ENCODE results near the gene SASH1. TPM values are rescaled to one million over a fixed set of nuclear protein-coding genes. Genes with fewer than 3 reads are reported as not detected.

SASH1 gene
- total and polyA plus RNA-seq, 2 donors (not counting 3 experiments of a cell fraction or from before 2014, with no cell fraction given), result 18.5 to 103 TPM

DNA sequence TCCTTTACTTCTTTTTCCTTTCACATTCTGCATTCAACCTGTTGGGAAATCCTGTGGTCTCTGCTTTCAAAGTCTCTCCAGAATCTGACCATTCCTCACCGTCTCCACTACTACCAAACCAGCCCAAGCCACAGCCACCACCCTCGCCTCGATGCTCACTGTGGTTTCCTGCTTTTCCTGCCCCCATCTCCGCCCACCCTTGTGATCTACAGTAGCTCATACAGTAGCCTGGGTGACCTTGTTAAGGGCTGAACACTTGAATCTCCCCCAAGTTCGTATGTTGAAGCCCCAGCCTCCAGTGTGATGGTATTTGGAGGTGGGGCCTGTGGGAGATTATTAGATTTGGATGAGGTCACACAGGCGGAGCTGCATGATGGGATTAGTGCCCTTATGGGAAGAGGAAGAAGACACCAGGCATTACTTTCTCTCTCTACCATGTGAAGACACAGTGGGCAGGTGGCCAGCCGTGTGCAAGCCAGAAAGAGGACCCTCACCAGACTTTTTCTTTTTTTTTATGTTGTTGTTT is 215.2 kb downstream of the SASH1 start:
- H3K4me1 ChIP-seq (ENCODE audit: control insufficient read depth, extremely low read depth, insufficient read depth, low read length), result no peaks in the 10 kb centered on the region
- POLR2A ChIA-PET, result no interaction called here
- BruUV-seq (replicated peaks), result TSS peak; percentile 10

More for the DNA sequence above, 215.2 kb downstream of the SASH1 start:
- Histone ChIP-seq H3K79me2 (ENCODE audit: control insufficient read depth, insufficient read depth, low read length) (no peaks in the 10 kb centered on the region), H3K4me3 (replicated peaks in 1 of 3; ENCODE audit: insufficient read depth in 1 of 3, low read depth in 1 of 3, low read length in 3 of 3) (no peak overlapping the region), H2AFZ (ENCODE audit: low read depth, low read length) (no peak overlapping the region), H3K27ac (ENCODE audit: insufficient read depth, low read depth, low read length) (no peak overlapping the region), H3K9me3 (replicated peaks; ENCODE audit: control insufficient read depth, insufficient read depth, low read length) (no peaks in the 10 kb centered on the region), H3K27me3 (ENCODE audit: control insufficient read depth in 2 of 2, insufficient read depth in 2 of 2, low read length in 2 of 2) (no peaks in the 10 kb centered on the region), H3K36me3 (ENCODE audit: control insufficient read depth in 2 of 2, extremely low read depth in 1 of 2, insufficient read depth in 2 of 2, low read length in 2 of 2) (no peaks in the 10 kb centered on the region), H3K9ac (replicated peaks; ENCODE audit: extremely low read depth, insufficient read depth, low read length) (no peak overlapping the region), H4K20me1 (replicated peaks; ENCODE audit: control insufficient read depth, extremely low read depth, insufficient read depth, low read length) (no peaks in the 10 kb centered on the region), H3K4me2 (ENCODE audit: insufficient read depth, low read length) (no peak overlapping the region), H3K9me1 (replicated peaks; ENCODE audit: control insufficient read depth, extremely low read depth, insufficient read depth, low read length) (no peaks in the 10 kb centered on the region)
- TF ChIP-seq MYC (IDR thresholded peaks at IDR 0.05; ENCODE audit: low read depth, low read length) (no peak), POLR2A (IDR thresholded peaks at IDR 0.05; ENCODE audit: low read depth, low read length) (no peak), GATA2 (IDR thresholded peaks at IDR 0.05; ENCODE audit: insufficient read depth, insufficient read length, low read depth, low read length) (no peak), POLR2AphosphoS5 (IDR thresholded peaks at IDR 0.05; ENCODE audit: insufficient read depth, low read depth, low read length) (no peak), FOS (IDR thresholded peaks at IDR 0.05; ENCODE audit: borderline replicate concordance, insufficient read depth, low read length) (no peak), EZH2 (IDR thresholded peaks at IDR 0.05; ENCODE audit: borderline replicate concordance, low read depth, low read length, severe bottlenecking) (no peak), JUN (IDR thresholded peaks at IDR 0.05; ENCODE audit: borderline replicate concordance, insufficient read depth, insufficient read length, low read depth) (no peak)
- TF ChIP-seq, protein P1, sequence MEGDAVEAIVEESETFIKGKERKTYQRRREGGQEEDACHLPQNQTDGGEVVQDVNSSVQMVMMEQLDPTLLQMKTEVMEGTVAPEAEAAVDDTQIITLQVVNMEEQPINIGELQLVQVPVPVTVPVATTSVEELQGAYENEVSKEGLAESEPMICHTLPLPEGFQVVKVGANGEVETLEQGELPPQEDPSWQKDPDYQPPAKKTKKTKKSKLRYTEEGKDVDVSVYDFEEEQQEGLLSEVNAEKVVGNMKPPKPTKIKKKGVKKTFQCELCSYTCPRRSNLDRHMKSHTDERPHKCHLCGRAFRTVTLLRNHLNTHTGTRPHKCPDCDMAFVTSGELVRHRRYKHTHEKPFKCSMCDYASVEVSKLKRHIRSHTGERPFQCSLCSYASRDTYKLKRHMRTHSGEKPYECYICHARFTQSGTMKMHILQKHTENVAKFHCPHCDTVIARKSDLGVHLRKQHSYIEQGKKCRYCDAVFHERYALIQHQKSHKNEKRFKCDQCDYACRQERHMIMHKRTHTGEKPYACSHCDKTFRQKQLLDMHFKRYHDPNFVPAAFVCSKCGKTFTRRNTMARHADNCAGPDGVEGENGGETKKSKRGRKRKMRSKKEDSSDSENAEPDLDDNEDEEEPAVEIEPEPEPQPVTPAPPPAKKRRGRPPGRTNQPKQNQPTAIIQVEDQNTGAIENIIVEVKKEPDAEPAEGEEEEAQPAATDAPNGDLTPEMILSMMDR (IDR thresholded peaks at IDR 0.05; ENCODE audit: extremely low read depth in 1 of 2, insufficient read depth in 1 of 2, low read depth in 1 of 2, low read length in 2 of 2), result no peak
- TF ChIP-seq, protein P2, sequence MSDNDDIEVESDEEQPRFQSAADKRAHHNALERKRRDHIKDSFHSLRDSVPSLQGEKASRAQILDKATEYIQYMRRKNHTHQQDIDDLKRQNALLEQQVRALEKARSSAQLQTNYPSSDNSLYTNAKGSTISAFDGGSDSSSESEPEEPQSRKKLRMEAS (IDR thresholded peaks at IDR 0.05; ENCODE audit: insufficient read depth, insufficient read length), result no peak
- dilution Hi-C loops (cut with MboI; ENCODE audit: extremely low pct_ligation_motif_present, low sequenced_read_pairs), result no loop called here
- intact Hi-C loops (cut with micrococcal nuclease), result loop anchor here (2.0 kb wide), 1 partner anchor 381 kb away; no protein-coding TSS in a partner anchor
- FAIRE-seq, result no peak
- CTCF ChIA-PET, result interaction anchor here (0.9 kb wide), 1 partner anchor 20 kb away, joined by 4 read pairs; no protein-coding TSS in a partner anchor
- DNase-seq (ENCODE audit: low read depth, low spot score), result no peak

All from endothelial cell of umbilical vein (primary cell).